Measurements from ENCODE around the gene TAL2.
"Not testable (repeated sequence)": the region's sequence is repeated elsewhere in the genome, so short reads cannot be mapped to it uniquely, and the experiment has no call there.

The TAL2 gene

GRCh38 chr9:105676351-105676923 is 14.2 kb downstream of the TAL2 start:
- DNase-seq (ENCODE audit: low spot score): no peak

- no peak for DNase-seq (ENCODE audit: low spot score)
Measured at GRCh38 chr9:105678163-105678562, 15.9 kb downstream of the TAL2 start.

- DNase-seq (ENCODE audit: low spot score): no peak
Measured at GRCh38 chr9:105678781-105679180, 16.5 kb downstream of the TAL2 start.

GRCh38 chr9:105679257-105680022 is 17.2 kb downstream of the TAL2 start:
- DNase-seq (ENCODE audit: low spot score): no peak

- no peak for DNase-seq (ENCODE audit: low spot score)
Measured at GRCh38 chr9:105681313-105681712, 19.1 kb downstream of the TAL2 start.

GRCh38 chr9:105681724-105682123 is 19.5 kb downstream of the TAL2 start:
- DNase-seq (ENCODE audit: low spot score): no peak

- DNase-seq (ENCODE audit: low spot score): no peak
Measured at GRCh38 chr9:105683688-105684275, 21.5 kb downstream of the TAL2 start.

GRCh38 chr9:105686936-105687335 is 24.7 kb downstream of the TAL2 start:
- no peak for DNase-seq (ENCODE audit: low spot score)

- DNase-seq (ENCODE audit: low spot score): no peak
Measured at GRCh38 chr9:105690742-105691141, 28.5 kb downstream of the TAL2 start.

- DNase-seq (ENCODE audit: low spot score): peak; percentile 18
Measured at GRCh38 chr9:105693435-105694189, 31.4 kb downstream of the TAL2 start.

GRCh38 chr9:105694190-105694847 is 32.1 kb downstream of the TAL2 start, which contains the start of gene TMEM38B:
Gene TMEM38B (plus strand): TSS chr9:105694541. CDS start chr9:105694661, 120 bp downstream.
- DNase-seq (ENCODE audit: low spot score): peak; percentile 76

- peak; percentile 62 for DNase-seq (ENCODE audit: low spot score)
Measured at GRCh38 chr9:105694848-105695581, 32.8 kb downstream of the TAL2 start.

- DNase-seq (ENCODE audit: low spot score): no peak
Measured at GRCh38 chr9:105696219-105696793, 34.0 kb downstream of the TAL2 start.

- DNase-seq (ENCODE audit: low spot score): no peak
Measured at GRCh38 chr9:105697871-105698270, 35.6 kb downstream of the TAL2 start.

- no peak for DNase-seq (ENCODE audit: low spot score)
Measured at GRCh38 chr9:105698348-105698870, 36.2 kb downstream of the TAL2 start.

GRCh38 chr9:105700668-105701067 is 38.4 kb downstream of the TAL2 start:
- DNase-seq (ENCODE audit: low spot score): no peak

- no peak for DNase-seq (ENCODE audit: low spot score)
Measured at GRCh38 chr9:105701145-105701544, 38.9 kb downstream of the TAL2 start.

GRCh38 chr9:105702207-105702606 is 40.0 kb downstream of the TAL2 start:
- no peak for DNase-seq (ENCODE audit: low spot score)

- DNase-seq (ENCODE audit: low spot score): not testable (repeated sequence)
Measured at GRCh38 chr9:105703638-105704037, 41.4 kb downstream of the TAL2 start.

- no peak for DNase-seq (ENCODE audit: low spot score)
Measured at GRCh38 chr9:105706156-105706555, 43.9 kb downstream of the TAL2 start.

- DNase-seq (ENCODE audit: low spot score): no peak
Measured at GRCh38 chr9:105708405-105708804, 46.1 kb downstream of the TAL2 start.

Measured in globus pallidus (tissue), 1 donor.